GM21515 (cell line): Measurements from ENCODE around the gene SV2A.

ENCODE experiments used
- ATAC-seq: cut with Tn5 transposase; IDR thresholded peaks from one replicate; pipeline ENCODE4 v1.9.1; 2021; ENCODE audit not compliant: unreplicated experiment

Gene SV2A

DNA sequence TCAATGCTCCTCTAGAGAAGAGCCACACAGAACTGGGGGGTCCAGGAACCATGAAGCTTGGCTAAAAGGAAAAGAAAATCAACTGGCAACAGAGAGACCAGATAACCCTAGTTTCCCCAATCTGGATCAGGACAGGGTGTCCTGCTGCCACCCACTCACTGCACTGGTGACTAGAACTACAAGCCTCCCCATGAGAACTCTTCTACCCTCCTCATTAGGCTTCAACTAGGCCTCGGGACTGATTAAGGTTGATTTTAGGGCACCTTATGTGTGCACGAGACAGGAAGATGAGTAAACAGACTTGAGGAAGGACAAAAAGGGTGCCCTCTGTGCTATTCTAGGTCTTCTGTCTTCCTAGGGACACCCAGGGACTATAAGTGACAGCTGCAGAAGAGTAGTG, 12.2 kb upstream of the SV2A start:
- no peak for ATAC-seq

DNA sequence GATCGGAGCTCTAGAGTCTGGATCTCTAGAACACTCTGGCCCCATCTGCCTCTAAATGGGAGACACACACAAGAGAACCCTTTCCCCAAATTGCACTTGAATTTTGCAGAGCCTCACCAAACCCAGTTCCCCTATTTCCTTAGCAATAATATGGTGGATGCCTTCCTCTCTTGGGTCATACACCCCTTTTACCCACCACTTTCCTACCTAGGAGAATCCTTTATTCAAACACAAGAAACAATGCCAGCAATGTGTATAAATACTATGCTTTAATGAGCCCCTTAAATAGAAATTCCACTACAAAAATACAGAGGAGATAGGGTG, 10.7 kb upstream of the SV2A start:
- no peak for ATAC-seq

DNA sequence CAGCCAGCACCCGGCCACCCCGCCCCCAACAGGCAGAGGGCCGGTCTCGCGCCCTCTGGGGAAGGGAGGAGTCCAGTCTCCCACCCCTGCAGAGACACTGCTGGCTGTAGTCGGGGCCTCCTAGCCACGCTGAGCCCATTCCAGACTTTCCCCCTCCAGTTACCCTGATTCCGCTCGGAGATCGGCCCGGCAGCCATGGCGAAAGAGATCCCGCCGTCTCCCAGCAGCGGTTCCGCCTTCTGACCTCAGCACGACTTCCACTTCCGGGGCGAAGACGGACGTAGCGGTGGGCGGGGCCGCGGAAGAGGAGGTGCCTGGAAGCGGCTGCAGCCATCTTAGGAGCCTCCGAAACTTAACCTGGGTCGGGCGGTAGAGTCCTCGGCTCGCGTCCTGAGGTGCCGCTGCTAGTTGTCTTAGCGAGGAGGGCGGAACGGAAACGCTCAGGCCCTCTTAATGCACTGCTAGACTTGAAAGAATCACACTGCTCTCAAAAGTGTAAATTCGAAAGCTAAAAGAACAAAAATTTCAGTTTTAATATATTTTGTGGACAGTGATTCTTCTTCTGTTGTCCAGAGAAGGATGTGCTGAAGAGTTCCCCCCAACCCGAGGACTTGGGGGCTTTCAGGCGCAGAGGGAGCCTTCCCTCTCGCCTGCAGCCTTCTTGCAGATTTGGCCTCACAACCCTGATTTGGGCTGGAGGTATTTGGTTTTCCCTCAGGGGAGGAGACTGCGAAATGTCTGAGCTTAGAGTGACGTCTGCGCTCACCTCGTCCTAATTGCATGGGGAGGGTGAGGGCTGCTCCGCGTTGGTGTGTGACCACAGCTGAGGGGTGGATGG, 10.1 kb upstream of the SV2A start, which contains the start of gene SF3B4:
Gene SF3B4 (minus strand): TSS at position 241 of the 838 bp plus-strand sequence. CDS start 44 bp downstream, at position 197.
- peak; percentile 85 for ATAC-seq

DNA sequence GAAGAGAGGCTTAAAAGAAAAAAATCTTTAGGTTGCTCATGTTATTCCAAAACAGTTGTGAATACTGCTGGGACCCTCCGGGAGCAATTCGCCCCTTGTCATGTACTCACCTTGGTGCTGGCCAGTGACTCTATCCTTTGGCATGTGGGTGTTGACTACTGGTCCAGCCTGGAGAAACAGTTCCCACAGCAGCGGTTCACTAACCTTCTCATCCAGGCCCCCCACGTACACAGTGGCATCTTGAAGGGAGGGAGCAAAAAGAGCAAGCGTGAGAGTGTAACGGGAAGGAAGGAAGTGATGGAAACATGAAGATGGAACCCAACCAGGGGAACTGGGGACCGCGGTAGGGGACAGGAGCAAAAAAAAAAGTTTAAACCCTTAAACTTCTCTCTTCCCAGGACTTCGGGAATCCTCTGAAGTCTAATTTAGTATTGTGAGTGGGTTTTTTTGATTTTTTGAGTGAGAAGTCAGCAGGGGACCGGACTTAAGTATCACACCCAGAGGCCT, 9.5 kb upstream of the SV2A start:
- no peak for ATAC-seq

DNA sequence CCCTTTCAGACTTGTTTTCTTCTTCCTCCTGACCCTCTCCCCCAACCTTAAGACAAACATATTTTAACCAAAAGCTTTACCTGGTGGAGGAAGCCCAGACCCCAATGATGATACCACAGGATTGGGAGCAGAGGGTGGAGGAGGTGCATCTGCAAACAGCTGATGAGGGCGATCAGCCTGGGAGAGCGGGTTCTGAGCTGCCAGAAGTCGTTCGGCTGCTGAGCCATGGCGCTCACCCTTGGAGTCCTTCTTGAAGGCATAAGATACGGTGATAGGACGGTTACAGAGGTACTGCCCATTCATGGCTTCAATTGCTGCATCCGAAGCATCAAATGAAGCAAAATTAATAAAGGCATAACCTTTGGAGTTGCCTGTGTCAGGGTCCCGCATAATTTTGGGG, 8.7 kb upstream of the SV2A start:
- ATAC-seq = no peak

DNA sequence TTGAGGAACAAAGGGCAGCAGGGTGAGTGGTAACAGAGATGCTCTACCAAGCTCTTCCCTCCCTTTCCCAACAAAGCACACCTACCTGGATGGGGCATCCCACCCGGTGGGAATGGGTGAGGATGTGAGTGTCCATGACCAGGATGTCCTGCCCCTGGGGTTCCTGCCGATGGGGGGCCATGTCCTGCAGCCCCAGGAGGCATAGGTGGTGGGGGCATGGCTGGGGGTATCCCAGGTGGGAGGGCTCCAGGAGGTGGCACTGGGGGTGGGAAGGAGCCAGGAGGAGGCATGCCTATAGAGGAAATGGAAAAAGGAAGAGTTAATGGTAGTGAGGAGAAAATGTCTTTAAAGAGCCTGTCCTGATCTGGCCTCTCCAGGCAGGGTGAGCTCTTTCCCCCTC, 8.1 kb upstream of the SV2A start:
- no peak for ATAC-seq

DNA sequence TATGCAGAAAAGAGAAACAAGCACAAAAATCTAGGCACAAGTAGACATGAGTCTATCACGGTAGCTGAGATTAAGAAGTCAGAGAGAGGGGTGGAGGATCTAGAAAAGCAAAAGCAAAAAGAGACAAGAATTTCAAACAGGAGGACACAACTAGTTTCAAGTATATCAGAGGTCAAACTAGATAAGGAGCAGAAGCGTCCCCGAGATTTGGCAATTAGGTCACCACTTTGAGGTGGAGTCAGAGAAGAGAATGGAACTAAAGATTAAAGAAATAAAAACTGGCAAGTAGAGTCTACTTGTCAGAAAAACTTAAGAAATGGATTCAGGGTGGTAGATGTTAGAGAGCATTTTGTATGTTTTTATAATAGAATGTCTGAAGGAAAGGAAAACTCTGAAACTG, 7.7 kb upstream of the SV2A start:
- ATAC-seq = no peak

DNA sequence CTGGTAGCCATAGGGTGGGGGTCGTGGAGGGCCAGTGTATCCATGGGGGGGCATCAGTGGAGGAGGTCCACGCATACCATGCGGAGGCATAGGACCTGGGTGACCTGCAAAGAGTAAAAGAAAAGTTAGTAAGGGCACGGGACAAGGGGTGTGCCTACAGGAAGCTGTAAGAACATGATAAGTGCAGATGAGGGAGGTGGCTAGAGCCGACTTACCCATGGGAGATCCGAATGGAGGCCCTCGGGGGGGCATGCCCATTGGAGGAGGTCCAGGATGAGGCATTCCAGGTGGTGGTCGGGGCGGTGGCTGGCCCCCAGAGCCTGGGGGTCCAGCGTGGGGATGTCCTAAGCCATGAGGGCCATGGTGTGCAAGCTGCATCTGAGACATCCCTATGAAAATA, 6.0 kb upstream of the SV2A start:
- no peak for ATAC-seq

DNA sequence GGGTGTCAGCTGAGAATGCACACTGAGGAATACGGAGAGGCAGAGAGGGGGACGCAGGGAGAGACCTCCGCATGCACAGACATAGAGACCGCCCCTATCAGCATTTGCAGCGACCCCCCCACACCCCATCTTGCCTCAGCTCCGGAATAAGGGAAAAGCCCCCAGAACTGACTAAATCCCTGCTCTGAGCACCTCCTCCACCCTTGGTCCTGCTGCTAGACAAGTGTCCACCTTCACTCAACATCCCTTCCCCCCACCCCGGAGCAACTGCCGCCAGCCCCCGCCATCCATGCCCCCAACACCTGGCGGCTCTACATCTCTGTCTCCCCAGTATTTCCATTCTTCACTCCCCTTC, 769 bp downstream of the SV2A start:
- no peak for ATAC-seq

DNA sequence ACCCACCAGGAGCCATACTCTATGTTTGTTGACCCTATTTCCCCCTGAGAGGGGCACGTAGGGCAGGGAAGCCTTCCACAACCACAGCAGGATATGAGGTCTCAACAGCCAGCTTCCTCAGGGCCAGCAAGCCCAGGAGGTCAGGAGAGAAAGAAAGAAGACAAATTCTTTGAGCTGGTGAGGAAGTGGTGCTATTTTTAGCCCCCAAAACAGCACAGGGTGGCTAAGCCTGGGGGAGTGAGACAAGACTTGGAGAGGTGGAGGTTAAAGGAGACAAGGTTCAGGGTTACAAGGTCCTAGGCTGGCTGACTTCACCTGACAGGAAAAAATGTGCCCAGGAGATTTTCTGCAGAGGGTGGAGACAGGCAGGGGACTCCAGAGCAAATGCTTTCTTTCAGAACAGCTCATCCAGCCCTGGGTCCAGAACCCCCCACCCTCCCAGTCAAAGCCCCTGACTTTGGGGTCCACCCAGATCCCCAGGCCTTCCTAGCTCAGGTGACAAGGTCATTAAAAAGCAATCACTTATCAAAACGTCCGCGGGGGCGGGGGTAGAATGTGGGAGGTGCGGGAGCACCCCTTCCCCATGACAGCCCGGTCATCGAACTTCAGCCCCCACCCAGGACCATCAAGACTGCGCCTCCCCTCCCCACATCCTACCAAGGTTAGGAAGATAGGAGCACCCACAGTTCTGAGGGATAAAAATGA, 1.3 kb downstream of the SV2A start:
- ATAC-seq = no peak

DNA sequence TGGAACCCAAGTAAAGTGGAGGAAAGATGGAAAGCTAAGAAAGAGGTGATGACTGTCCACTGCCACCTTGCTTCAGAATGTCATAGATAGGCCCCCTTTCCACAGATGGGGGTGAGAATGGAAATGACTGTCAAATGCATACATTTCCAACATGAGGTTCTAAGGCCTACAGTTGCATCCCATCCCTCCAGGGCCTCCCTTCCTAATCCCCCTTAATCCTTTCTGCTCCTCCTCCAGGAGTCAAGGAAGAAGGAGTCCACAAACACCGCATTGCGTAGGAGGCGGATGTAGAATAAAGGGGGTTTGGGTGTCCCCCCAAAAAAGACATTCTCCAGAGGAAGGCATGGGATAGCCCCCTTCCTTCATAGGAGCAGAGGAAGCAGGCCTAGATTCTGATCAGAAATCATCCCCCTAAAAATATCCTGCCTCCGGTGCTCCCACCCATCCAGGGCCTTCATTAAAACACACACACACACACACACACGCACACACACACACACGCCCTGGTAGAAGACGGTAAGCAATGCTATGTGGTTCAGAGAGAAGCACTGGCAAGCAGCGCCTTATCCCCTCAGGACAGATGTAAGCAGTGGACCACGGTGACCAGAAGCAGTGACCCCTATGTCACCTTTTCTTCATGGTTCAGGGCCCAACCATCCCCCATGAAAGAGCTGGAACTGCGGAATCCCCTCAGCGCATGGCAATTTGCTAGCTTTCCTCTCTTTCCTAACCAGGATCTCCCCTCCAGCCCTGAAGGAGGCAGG, 2.0 kb downstream of the SV2A start:
- no peak for ATAC-seq

DNA sequence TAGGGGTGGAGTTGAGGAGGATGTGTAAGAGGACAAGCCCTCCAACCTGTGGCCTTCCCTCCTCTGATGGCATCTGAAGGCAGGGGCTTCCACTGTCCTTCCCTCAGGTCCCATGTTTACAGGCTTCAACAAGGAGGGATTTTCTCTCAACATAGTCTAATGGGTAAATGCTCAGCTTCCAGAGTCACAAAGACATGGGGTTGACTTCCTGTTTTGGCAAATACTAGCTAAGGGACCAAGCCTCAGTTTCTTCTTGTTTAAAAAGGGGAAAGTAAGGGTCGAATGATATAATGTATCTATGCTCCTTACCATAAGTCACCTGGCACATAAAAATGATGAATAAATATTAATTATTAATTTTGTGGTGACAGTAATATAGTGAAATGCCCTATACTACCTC, 3.1 kb downstream of the SV2A start:
- ATAC-seq = no peak

DNA sequence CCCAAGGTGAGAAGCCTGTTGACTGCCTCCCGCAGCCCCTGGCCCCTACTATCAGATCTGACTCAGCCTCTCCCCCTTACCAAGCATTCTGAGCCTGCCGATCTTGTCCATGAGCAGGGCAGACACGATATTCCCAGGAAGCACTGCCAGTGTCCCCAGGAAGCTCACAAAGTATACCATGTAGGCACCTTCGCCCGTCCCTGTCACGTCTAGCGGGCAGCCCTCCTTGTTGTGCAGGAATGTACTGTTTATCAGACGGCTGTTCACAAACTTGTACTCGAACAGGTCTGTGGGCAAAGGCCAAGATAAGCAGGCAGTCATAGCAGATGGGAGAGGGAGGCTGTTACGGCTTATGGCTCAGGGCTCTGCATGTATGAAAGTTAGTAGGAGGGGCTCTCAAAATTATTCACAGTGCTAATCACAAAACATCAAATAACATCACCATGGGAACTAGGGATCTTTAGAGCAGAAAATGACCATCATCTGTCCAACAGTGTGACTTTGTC, 11.0 kb downstream of the SV2A start:
- ATAC-seq = no peak

DNA sequence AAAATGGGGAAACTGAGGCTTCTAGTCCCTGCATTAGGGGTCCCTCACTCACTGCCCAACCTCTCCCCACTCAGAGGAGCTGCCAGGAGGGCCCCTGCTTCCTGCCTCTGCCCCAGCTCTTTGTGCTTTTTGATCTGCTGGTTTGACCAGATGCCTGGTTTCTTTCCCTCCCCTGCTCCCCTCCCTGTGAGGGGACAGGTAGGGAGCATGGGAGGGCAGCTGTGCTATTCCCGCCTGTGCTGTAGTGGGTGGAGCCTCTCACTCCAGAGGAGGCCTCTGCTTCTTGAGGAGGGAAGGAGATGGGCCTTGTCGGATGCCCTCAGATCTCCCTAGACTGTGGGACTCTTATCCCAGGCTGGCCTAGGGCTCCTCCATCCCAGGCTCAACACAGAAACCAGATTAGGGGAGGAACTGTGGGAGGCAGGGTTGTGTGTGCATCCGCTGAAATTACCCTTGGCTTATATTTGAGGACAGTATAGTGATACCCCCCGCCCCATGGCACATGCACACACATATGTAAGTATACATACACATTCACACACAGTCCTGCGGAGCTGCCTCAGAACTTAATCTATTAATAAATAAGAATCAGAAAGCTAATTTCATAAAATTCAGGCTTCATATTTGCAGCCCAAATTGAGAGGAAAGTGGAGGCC, 13.7 kb downstream of the SV2A start:
- ATAC-seq = no peak

DNA sequence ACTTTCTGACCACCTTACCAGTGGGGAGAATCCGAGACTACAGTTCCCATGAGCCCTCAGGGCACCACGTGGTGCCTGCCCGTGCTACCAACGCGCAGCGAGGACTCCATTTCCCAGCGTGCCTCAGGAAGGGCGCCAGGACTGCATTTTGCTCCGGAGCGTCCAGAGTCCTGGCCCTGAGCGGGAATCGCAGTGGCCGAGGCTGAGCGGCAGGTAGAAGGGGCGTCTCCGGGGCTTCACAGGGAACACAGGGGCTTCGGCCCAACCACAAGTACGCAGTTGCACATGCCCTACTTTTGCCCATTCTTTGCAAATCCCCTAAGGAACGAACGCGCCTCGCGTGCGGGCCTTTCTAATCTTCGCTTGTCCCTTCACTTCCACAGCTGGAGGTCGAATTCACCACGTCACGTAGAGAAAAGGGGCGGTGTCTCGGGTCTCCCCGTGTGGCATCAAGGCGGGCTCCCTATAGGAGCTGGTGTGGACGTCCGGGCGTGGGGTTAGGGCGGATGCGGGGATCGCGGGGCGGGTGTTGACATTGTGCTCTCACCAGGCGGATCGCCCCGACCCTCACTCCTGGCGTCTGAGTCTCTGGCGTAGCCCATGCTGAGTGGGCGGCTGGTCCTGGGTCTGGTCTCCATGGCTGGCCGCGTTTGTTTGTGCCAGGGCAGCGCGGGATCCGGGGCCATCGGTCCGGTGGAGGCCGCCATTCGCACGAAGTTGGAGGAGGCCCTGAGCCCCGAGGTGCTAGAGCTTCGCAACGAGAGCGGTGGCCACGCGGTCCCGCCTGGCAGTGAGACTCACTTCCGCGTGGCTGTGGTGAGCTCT, 18.0 kb downstream of the SV2A start, which contains the start of gene BOLA1:
Gene BOLA1 (plus strand): TSS at position 109 of the 825 bp plus-strand sequence. CDS start 492 bp downstream, at position 601.
- peak; percentile 95 for ATAC-seq

DNA sequence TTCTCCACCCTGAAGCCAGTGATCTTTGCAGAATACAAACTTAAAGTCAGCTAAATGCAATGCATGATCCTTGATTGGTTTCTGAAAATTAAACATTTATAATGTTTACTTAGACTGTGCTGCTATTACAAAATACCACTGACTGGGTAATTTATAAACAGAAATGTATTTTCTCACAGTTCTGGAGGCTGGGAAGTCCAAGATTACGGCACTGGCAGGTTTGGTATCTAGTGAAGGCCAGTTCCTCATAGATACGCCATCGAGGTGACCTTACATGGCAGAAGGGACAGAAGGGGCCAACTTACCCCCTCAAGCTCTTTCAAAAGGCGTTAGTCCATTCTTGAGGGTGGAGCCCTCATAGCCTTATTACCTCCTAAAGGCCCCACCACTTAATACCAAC, 21.1 kb downstream of the SV2A start:
- no peak for ATAC-seq

DNA sequence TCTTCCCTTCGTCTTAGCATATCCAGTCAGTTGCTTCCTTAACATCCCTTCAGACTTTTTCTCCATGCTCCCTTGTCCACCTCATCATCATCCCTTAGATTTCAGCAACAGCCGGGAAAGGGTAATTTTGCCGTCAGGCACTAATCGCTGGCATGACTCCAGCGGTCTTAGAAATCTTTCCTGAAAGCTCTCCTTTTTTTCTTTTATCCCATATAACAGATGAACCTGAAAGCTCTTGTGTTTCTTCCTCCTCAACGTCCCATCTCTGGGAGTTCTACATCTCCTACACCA, 28.7 kb downstream of the SV2A start:
- ATAC-seq = no peak

DNA sequence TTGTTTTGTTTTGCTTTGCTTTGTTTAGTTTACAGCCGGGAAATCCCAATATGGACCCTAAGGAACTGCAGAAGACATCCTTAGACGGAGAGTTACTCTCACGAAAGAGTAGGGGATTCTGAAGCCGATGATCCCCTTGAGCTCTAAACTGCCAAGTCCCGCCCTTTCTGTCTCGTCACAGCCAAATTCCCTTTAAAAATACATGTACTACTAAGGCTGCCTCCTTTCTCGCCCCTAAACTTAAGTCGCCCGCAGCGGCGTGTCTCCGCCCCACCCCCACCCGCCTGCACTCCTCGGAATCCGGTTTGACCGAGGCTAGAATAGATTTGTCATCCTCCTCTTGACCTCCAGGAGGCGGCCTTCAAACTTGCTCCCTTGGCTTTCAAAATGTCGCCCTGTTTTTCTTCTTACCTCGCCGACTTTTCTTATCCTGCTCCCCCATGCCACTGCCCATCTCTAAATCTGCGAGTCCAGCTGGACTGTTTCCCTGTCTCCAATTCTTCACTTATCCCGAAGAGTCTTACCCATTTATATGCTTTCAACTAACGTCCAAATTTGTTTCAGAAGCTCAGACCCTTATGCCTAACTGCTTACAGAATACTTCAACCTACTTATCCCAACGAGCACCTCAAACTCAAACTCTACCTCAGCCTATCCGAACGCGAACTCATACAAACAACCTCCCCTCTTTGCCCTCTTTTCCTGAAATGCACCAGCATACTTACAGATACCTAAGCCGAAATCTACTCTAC, 29.2 kb downstream of the SV2A start:
- peak; percentile 19 for ATAC-seq

DNA sequence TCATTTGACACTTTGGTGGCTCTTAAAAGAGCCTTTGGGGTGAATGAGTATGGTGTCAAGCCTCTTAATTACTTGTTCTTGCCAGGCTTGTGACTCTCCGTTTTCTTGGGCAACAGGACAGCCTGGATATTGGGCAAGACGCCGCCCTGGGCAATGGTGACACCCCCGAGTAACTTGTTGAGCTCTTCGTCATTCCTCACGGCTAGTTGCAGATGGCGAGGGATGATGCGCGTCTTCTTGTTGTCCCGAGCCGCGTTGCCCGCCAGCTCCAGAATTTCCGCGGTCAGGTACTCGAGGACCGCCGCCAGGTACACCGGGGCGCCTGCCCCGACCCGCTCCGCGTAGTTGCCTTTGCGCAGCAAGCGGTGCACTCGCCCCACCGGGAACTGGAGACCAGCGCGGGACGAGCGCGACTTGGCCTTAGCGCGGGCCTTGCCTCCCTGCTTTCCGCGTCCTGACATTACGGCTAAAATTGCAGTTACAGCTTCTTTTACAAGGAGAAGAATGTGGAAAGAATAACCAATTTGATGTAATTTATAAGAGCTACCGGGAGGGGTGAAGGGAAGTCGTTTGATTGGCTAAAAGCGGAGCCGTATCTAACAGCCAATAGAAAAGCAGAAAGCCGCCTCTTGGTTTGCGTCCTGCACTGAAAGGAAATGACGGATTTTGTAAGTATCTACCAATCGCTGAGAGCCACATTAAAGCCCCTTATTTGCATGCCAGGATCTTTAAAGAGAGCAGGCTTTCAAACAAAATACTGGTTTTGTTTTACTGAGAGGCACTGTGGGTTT, 30.0 kb downstream of the SV2A start:
- peak; percentile 46 for ATAC-seq
